ENCODE data around the gene GADL1.

Gene GADL1

GRCh38 chr3:30919564-30919963 is 25.1 kb upstream of the GADL1 start (continued):
- no peak for TF ChIP-seq ZSCAN4 (tag by site-specific recombination; IDR thresholded peaks at IDR 0.05)
- no peak for TF ChIP-seq ZNF221 (tag by site-specific recombination; IDR thresholded peaks at IDR 0.05; ENCODE audit: borderline replicate concordance)
- TF ChIP-seq ZBTB17 (tag by site-specific recombination; IDR thresholded peaks at IDR 0.05) = no peak
- TF ChIP-seq ZSCAN16 (tag by site-specific recombination; IDR thresholded peaks at IDR 0.05) = no peak
- no peak for TF ChIP-seq ZNF776 (tag by site-specific recombination; IDR thresholded peaks at IDR 0.05; ENCODE audit: borderline replicate concordance)
- TF ChIP-seq ZNF548 (tag by site-specific recombination; IDR thresholded peaks at IDR 0.05) = no peak

- Histone ChIP-seq H3K4me1 (ENCODE audit: control insufficient read depth, insufficient read depth, low read length) (no peaks in the 10 kb centered on the region), H3K4me3 (ENCODE audit: low read depth, low read length) (no peak overlapping the region), H3K27ac (ENCODE audit: extremely low read depth, low read depth, low read length) (no peak overlapping the region), H3K36me3 (ENCODE audit: control insufficient read depth in 2 of 2, insufficient read depth in 1 of 2, low read length in 2 of 2) (no peaks in the 10 kb centered on the region), H3K9me3 (ENCODE audit: control insufficient read depth, insufficient read depth, low read depth, low read length) (no peaks in the 10 kb centered on the region)
- POLR2A ChIA-PET = no interaction called here
- no peak for TF ChIP-seq ZNF555 (tag by site-specific recombination; conservative IDR thresholded peaks at IDR 0.05)
- TF ChIP-seq ATF2 (tag by site-specific recombination; IDR thresholded peaks at IDR 0.05; ENCODE audit: low read depth) = no peak
- CTCF ChIA-PET = no interaction called here
Observed at GRCh38 chr3:30918761-30919160, 24.3 kb upstream of the GADL1 start.

GRCh38 chr3:30915782-30916181 is 21.3 kb upstream of the GADL1 start:
- Histone ChIP-seq H3K4me3 (ENCODE audit: low read depth, low read length) (no peak overlapping the region), H3K4me1 (ENCODE audit: control insufficient read depth, insufficient read depth, low read length) (no peaks in the 10 kb centered on the region), H3K9me3 (ENCODE audit: control insufficient read depth, insufficient read depth, low read depth, low read length) (no peaks in the 10 kb centered on the region), H3K27ac (ENCODE audit: extremely low read depth, low read depth, low read length) (no peak overlapping the region), H3K36me3 (ENCODE audit: control insufficient read depth in 2 of 2, insufficient read depth in 1 of 2, low read length in 2 of 2) (no peaks in the 10 kb centered on the region)
- ChIA-PET CTCF (interaction anchor here (0.6 kb wide), 1 partner anchor 286 kb away, joined by 3 read pairs; no protein-coding TSS in a partner anchor), POLR2A (interaction anchor here (0.7 kb wide), 1 partner anchor 73 kb away, joined by 3 read pairs; no protein-coding TSS in a partner anchor)
- TF ChIP-seq ZBTB8A (tag by site-specific recombination; IDR thresholded peaks at IDR 0.05) = no peak
- no peak for TF ChIP-seq ZNF473 (tag by site-specific recombination; IDR thresholded peaks at IDR 0.05)
- no peak for TF ChIP-seq GFI1B (tag by site-specific recombination; IDR thresholded peaks at IDR 0.05)
- no peak for TF ChIP-seq ZFHX2 (tag by site-specific recombination; conservative IDR thresholded peaks at IDR 0.05)
- no peak for TF ChIP-seq EGR2 (tag by site-specific recombination; IDR thresholded peaks at IDR 0.05; ENCODE audit: low read depth)
- no peak for TF ChIP-seq ZNF707 (tag by site-specific recombination; IDR thresholded peaks at IDR 0.05)

- H3K36me3 ChIP-seq (ENCODE audit: control insufficient read depth in 2 of 2, insufficient read depth in 1 of 2, low read length in 2 of 2) = no peaks in the 10 kb centered on the region
- no peak overlapping the region for H3K27ac ChIP-seq (ENCODE audit: extremely low read depth, low read depth, low read length)
- ChIA-PET POLR2A (no interaction called here), CTCF (no interaction called here)
- no peaks in the 10 kb centered on the region for H3K9me3 ChIP-seq (ENCODE audit: control insufficient read depth, insufficient read depth, low read depth, low read length)
- no peak overlapping the region for H3K4me3 ChIP-seq (ENCODE audit: low read depth, low read length)
- no peaks in the 10 kb centered on the region for H3K4me1 ChIP-seq (ENCODE audit: control insufficient read depth, insufficient read depth, low read length)
- TF ChIP-seq ZNF664 (tag by site-specific recombination; IDR thresholded peaks at IDR 0.05) = no peak
- no peak for TF ChIP-seq ZNF214 (tag by site-specific recombination; IDR thresholded peaks at IDR 0.05; ENCODE audit: borderline replicate concordance)
- no peak for TF ChIP-seq FEZF1 (tag by site-specific recombination; IDR thresholded peaks at IDR 0.05)
Observed at GRCh38 chr3:30914696-30915095, 20.2 kb upstream of the GADL1 start.
